Omental fat pad (tissue), 4 donors: Measurements from ENCODE around the gene MLNR. TPM values are rescaled to one million over a fixed set of nuclear protein-coding genes. Genes with fewer than 3 reads are reported as not detected.

Experiments used
- ATAC-seq: fragments of 150-250 bp; one replicate; pipeline ENCODE4 v1.9.1; 2016; ENCODE audit warnings: mild to moderate bottlenecking, moderate library complexity; ENCODE audit not compliant: low FRiP score
- DNase-seq: peaks from one replicate; pipeline ENCODE4 v3.0.0-alpha.2; 2019; ENCODE audit warnings: low spot score
- CTCF ChIP-seq, 3 donors: fragments of 450-650 bp; IDR thresholded peaks; one replicate each; pipeline ENCODE4 v1.5.1; 2016 to 2017; ENCODE audit warnings: antibody characterized with exemption in 3 of 3, mild to moderate bottlenecking in 3 of 3, moderate library complexity in 2 of 3
- total RNA-seq, 4 donors: library from RNA; depleted of rRNA; stranded (reverse); fragments of >200 nt; gene quantifications; one replicate each; pipeline ENCODE4 v1.1.0, GENCODE V29; 2016

MLNR gene
- total RNA-seq, 4 donors from 2014 or later: 0.72 TPM; not detected in 3

DNA sequence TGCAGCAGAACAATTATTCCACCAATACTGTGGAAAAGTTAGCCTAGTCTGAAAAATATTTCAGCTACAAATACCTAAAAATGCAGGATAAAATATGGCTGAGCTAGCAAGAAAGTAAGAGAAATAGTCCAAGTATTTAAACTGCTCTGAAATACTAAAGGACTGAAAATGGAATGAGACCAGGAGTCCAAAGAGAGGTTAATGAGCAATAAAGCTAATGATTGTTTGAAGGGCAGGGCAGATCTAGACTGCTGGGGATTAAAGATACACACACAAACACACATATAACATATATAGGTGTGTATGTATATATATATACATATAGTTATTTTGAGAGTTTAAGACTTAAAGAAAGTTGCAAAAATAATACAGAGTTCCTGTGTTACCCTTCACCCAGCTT is 25.0 kb downstream of the MLNR start:
- DNase-seq (no peak), ATAC-seq (no peak)

GRCh38 chr13:49246850-49247642 is 26.9 kb downstream of the MLNR start:
- TF ChIP-seq CTCF (IDR thresholded peaks at IDR 0.05): no peak
- ATAC-seq (peak; percentile 72), DNase-seq (no peak)

More for the DNA sequence above, 25.0 kb downstream of the MLNR start:
- no peak for TF ChIP-seq CTCF (IDR thresholded peaks at IDR 0.05)

GRCh38 chr13:49247643-49248621 is 27.8 kb downstream of the MLNR start, which contains the start of gene CDADC1:
TSS of gene CDADC1 (plus strand) at chr13:49247925. CDS start at chr13:49248038, 113 bp downstream.
- ATAC-seq (peak; percentile 99), DNase-seq (peak; percentile 94)
- TF ChIP-seq CTCF (IDR thresholded peaks at IDR 0.05): no peak

GRCh38 chr13:49248622-49249002 is 28.5 kb downstream of the MLNR start:
- DNase-seq: no peak
- ATAC-seq: no peak
- no peak for TF ChIP-seq CTCF (IDR thresholded peaks at IDR 0.05)

DNA sequence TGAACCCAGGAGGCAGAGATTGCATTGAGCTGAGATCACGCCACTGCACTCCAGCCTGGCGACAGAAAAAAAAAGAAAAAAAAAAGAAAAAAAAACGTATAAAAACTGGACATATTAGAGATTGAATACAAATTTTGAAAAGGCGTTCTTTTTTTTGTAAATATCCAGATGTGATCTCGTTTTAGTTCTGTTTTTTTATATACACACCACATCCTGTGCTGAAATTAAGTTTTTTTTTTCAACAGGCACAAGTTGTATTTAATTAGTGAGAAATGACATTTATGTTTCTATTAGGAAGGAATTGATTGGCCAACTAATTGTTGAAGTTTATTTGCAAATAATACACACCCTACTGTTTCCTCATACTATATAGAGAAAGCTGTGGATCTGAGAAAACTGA is 31.2 kb downstream of the MLNR start:
- ATAC-seq (no peak), DNase-seq (no peak)

GRCh38 chr13:49253310-49253709 is 33.2 kb downstream of the MLNR start:
- TF ChIP-seq CTCF (IDR thresholded peaks at IDR 0.05): no peak
- DNase-seq: no peak
- no peak for ATAC-seq

More for the DNA sequence above, 31.2 kb downstream of the MLNR start:
- TF ChIP-seq CTCF (IDR thresholded peaks at IDR 0.05): no peak
